HG03159 (cell line): Measurements from ENCODE around the gene RICTOR.

ENCODE experiments used
- ATAC-seq: cut with Tn5 transposase; IDR thresholded peaks from one replicate; pipeline ENCODE4 v1.9.1; 2021; ENCODE audit warnings: mild to moderate bottlenecking, moderate library complexity; ENCODE audit not compliant: unreplicated experiment

Gene RICTOR

DNA sequence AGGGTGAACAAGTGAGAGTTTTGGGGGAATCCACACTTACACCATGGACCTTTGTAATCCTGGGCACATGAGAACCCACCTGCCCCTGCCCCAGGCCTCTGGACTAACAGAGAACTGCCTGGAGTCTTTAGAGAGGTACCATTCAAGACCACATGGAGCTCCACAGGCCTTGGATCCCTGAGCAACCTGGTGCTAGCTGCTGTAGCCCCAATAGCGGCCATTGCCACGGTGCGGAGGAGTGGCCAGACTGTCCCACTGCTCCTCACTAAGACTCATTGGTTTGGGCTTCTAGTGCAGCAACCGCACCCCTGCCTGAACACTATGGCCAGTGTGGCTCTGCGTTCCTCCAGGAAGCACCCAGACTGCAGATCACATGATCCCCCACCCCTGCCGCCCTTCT lies 182.6 kb downstream of the RICTOR start:
- no peak for ATAC-seq

DNA sequence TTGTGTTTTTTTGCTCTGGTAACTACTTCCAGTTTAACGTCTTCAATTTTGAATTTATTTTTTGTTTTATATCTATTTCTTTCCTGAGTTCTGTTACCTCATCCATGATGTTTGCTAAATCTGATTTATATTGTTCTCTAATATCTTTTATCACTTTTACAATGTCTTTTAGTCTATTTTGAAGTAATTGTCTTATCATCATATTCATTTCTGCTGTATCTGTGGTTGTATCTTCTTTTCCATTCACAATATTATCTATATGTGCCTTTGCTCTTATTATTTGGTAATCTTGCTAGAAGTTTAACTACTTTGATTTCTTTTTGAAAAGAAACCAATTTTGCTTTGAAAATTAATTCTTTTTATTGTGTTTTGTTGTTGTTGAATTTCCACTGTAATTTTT lies 184.8 kb downstream of the RICTOR start:
- ATAC-seq: no peak

DNA sequence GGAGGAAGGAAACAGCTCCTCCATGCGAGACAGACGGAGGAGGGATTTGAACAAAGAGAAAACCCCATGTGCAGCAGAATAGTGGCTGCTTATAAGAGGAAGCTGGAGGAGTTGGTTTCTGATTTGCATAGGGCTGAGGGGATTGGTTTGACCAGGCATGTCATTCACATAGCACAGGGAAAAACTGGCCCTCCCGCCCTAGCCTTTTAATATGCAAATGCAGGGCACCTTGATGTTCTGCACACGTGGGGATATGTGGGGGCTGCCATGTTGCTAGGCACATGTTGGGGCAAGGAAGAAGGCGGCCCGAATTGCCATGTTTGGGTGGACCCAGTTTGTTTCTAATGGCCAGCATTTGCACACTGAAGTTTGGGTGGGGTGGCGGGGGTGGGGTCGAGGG lies 186.2 kb downstream of the RICTOR start:
- ATAC-seq: no peak
